PC-9 (cell line): ENCODE data around the gene CLPSL2. TPM values are rescaled to one million over a fixed set of nuclear protein-coding genes. Genes with fewer than 3 reads are reported as not detected.
"Not testable (repeated sequence)": the region's sequence is repeated elsewhere in the genome, so short reads cannot be mapped to it uniquely, and the experiment has no call there.

Source experiments
- BruUV-seq: library from RNA; stranded (reverse); fragments of 400-500 nt; replicated peaks from 2 replicates; lab custom pipeline; 2021; lab: Mats Ljungman, UMichigan
- CTCF ChIA-PET: fragments of 300-600 bp; sonication (Branson Sonifier 250); formaldehyde crosslinking; loops from one replicate; lab custom pipeline; 2022; ENCODE audit warnings: antibody characterized with exemption; lab: Charles Lee
- POLR2A ChIA-PET: fragments of 300-600 bp; sonication (Branson Sonifier 250); formaldehyde crosslinking; loops from one replicate; lab custom pipeline; 2022; ENCODE audit warnings: antibody characterized with exemption; ENCODE audit not compliant: unreplicated experiment; lab: Charles Lee
- DNase-seq, 2 experiments: peaks; one replicate each; pipeline versions ENCODE4 v3.0.0 to v3.0.0-alpha.2; 2015 to 2022; ENCODE audit warnings: mixed read lengths in 1 of 2
- H2AFZ ChIP-seq: fragments of 200-600 bp; sonication (generic); 2 replicates; pipeline ENCODE4 v1.8.1; 2017; ENCODE audit warnings: antibody characterized with exemption
- H3F3A ChIP-seq: fragments of 200-600 bp; sonication (generic); 2 replicates; pipeline ENCODE4 v1.8.1; 2017; ENCODE audit warnings: antibody characterized with exemption, mild to moderate bottlenecking, low read depth; ENCODE audit not compliant: insufficient read depth
- H3K27ac ChIP-seq: fragments of 200-600 bp; sonication (generic); 2 replicates; pipeline ENCODE4 v1.6.1; 2016; ENCODE audit warnings: mixed run types
- H3K27me3 ChIP-seq: fragments of 200-600 bp; sonication (generic); 2 replicates; pipeline ENCODE4 v1.6.1; 2016; ENCODE audit warnings: low read depth, mixed run types; ENCODE audit not compliant: insufficient read depth
- H3K36me3 ChIP-seq: fragments of 200-600 bp; sonication (generic); 2 replicates; pipeline ENCODE4 v1.6.1; 2016; ENCODE audit warnings: low read depth, mixed run types
- H3K4me1 ChIP-seq: fragments of 200-600 bp; sonication (generic); replicated peaks from 2 replicates; pipeline ENCODE4 v1.6.1; 2016; ENCODE audit warnings: mixed run types; ENCODE audit not compliant: insufficient read depth
- H3K4me2 ChIP-seq: fragments of 200-600 bp; sonication (generic); 2 replicates; pipeline ENCODE4 v1.6.1; 2017; ENCODE audit warnings: mixed run types
- H3K4me3 ChIP-seq: fragments of 200-600 bp; sonication (generic); 2 replicates; pipeline ENCODE4 v1.6.1; 2016; ENCODE audit warnings: mixed run types
- H3K79me2 ChIP-seq: fragments of 200-600 bp; sonication (generic); 2 replicates; pipeline ENCODE4 v1.6.1; 2017; ENCODE audit warnings: low read depth, mixed run types
- H3K9me2 ChIP-seq: fragments of 200-600 bp; sonication (generic); 2 replicates; pipeline ENCODE4 v1.8.1; 2017; ENCODE audit warnings: mild to moderate bottlenecking; ENCODE audit not compliant: insufficient read depth
- H3K9me3 ChIP-seq: fragments of 200-600 bp; sonication (generic); 2 replicates; pipeline ENCODE4 v1.8.1; 2016; ENCODE audit warnings: low read depth; ENCODE audit not compliant: insufficient read depth
- H4K20me1 ChIP-seq: fragments of 200-600 bp; sonication (generic); 2 replicates; pipeline ENCODE4 v1.8.1; 2017; ENCODE audit not compliant: insufficient read depth
- CTCF ChIP-seq: fragments of 200-600 bp; sonication (generic); conservative IDR thresholded peaks from 2 replicates; pipeline ENCODE4 v1.6.1; 2017; ENCODE audit warnings: mixed run types, antibody characterized with exemption, mild to moderate bottlenecking, moderate library complexity
- EZH2 ChIP-seq: fragments of 200-600 bp; sonication (generic); IDR thresholded peaks from 2 replicates; pipeline ENCODE4 v1.8.0; 2017; ENCODE audit warnings: antibody characterized with exemption, low read depth
- intact Hi-C: fragments of 100-400 bp; cut with micrococcal nuclease; formaldehyde crosslinking; loops from one replicate; pipeline ENCODE4 v1.10.0; 2022; ENCODE audit not compliant: unreplicated experiment
- total RNA-seq: library from RNA; stranded (reverse); gene quantifications from 2 replicates; pipeline ENCODE4 v1.2.3, GENCODE V29; 2021

Gene CLPSL2
- total RNA-seq, 1 experiment from 2014 or later = 0.76 TPM

- Histone ChIP-seq H3K4me3 (no peak overlapping the region), H3K4me1 (peaks cover 9% of the 10 kb centered on the region), H3K4me2 (no peak overlapping the region), H2AFZ (no peak overlapping the region), H3K9me2 (no peaks in the 10 kb centered on the region), H4K20me1 (no peaks in the 10 kb centered on the region), H3K9me3 (no peaks in the 10 kb centered on the region), H3F3A (peaks cover 16% of the 10 kb centered on the region; the same call in 1 of the 2 replicates), H3K27ac (no peak overlapping the region), H3K27me3 (no peaks in the 10 kb centered on the region), H3K36me3 (no peaks in the 10 kb centered on the region), H3K79me2 (no peaks in the 10 kb centered on the region)
- ChIA-PET POLR2A (no interaction called here), CTCF (interaction anchor here (0.6 to 1.2 kb wide), 3 partner anchors 110 to 408 kb away, joined by 3 to 7 read pairs (median 5); no protein-coding TSS in a partner anchor)
- DNase-seq = no peak
- TF ChIP-seq EZH2 = no peak
- TF ChIP-seq CTCF = no peak
- intact Hi-C loops = loop anchor here (1.0 to 10.0 kb wide), 2 partner anchors 44 to 269 kb away; partner anchors contain the start of gene RPL10A
- no TSS peak for BruUV-seq
Observed at GRCh38 chr6:35733633-35734032, 42.8 kb upstream of the CLPSL2 start.

- H4K20me1 ChIP-seq, H3K4me3 ChIP-seq, H3K4me2 ChIP-seq, H3K79me2 ChIP-seq, DNase-seq, H2AFZ ChIP-seq, H3K36me3 ChIP-seq, H3K27me3 ChIP-seq, H3K9me2 ChIP-seq, H3K27ac ChIP-seq, H3K9me3 ChIP-seq, POLR2A ChIA-PET, H3K4me1 ChIP-seq, BruUV-seq: not testable (repeated sequence)
- H3F3A ChIP-seq = peaks cover 14% of the 10 kb centered on the region; the same call in 1 of the 2 replicates
- CTCF ChIA-PET = interaction anchor here (0.7 to 1.2 kb wide), 3 partner anchors 10 to 209 kb away, joined by 3 to 9 read pairs (median 7); no protein-coding TSS in a partner anchor
- intact Hi-C loops = loop anchor here (1.0 to 10.0 kb wide), 2 partner anchors 45 to 270 kb away; partner anchors contain the start of gene RPL10A
Observed at GRCh38 chr6:35734319-35734718, 42.1 kb upstream of the CLPSL2 start.

- no peaks in the 10 kb centered on the region for H4K20me1 ChIP-seq
- peaks cover 5% of the 10 kb centered on the region; the same call in 1 of the 2 replicates for H3F3A ChIP-seq
- H3K36me3 ChIP-seq = no peaks in the 10 kb centered on the region
- H2AFZ ChIP-seq = no peak overlapping the region
- no peak overlapping the region for H3K4me2 ChIP-seq
- H3K9me2 ChIP-seq = no peaks in the 10 kb centered on the region
- intact Hi-C loops = loop anchor here (10.0 kb wide), 1 partner anchor 271 kb away; the partner anchor contains the start of gene RPL10A
- no peaks in the 10 kb centered on the region for H3K79me2 ChIP-seq
- no TSS peak for BruUV-seq
- H3K4me1 ChIP-seq = peaks cover 7% of the 10 kb centered on the region
- TF ChIP-seq CTCF = no peak
- TF ChIP-seq EZH2 = no peak
- no peaks in the 10 kb centered on the region for H3K9me3 ChIP-seq
- CTCF ChIA-PET = interaction anchor here (1.0 kb wide), 2 partner anchors 8 to 150 kb away, joined by 4 to 5 read pairs; no protein-coding TSS in a partner anchor
- H3K27me3 ChIP-seq = no peaks in the 10 kb centered on the region
- H3K4me3 ChIP-seq = no peak overlapping the region
- DNase-seq = no peak
- POLR2A ChIA-PET = no interaction called here
- no peak overlapping the region for H3K27ac ChIP-seq
Observed at GRCh38 chr6:35735452-35735851, 40.9 kb upstream of the CLPSL2 start.
